CD4-positive, alpha-beta T cell treated with Interleukin-17A for 4 hours (primary cell): ENCODE results near the gene TMEM163.
"Not testable (repeated sequence)": the region's sequence is repeated elsewhere in the genome, so short reads cannot be mapped to it uniquely, and the experiment has no call there.

Experiments used
- DNase-seq: peaks from one replicate; pipeline ENCODE4 v3.0.0-alpha.2; 2020; ENCODE audit warnings: mixed read lengths

The TMEM163 gene

DNA sequence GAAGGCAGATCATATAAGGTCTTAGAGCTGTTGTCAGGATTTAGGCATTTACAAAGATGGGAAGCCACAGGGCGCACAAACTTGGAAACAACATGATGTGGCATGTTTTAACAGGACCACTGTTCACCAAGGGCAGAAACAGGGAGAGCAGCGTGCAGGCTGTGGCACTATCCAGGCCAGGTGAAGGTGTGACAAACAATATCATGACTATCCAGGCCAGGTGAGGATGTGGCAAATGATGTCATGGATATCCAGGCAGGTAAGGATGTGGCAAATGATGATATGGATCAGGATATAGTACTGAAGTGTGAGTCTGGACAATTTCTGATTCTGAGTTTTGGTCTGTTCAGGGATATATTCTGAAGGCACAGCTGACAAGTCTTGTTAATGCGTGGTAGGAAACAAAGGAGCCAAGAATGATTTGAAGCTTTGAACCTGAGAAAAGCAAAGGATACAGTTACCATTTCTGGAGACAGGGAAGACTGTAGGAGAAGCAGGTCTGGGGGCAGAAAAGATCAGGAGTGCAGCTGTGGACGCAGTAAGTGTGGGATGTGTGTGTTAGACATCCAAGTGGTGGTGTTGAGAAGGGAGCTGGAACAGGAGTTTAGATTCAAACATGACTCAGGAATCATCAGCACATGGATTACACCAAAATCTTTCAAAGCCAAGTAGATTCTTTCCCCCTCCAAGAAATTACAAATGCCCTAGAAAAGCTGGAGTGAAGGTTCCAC lies 205.9 kb downstream of the TMEM163 start:
- no peak for DNase-seq

DNA sequence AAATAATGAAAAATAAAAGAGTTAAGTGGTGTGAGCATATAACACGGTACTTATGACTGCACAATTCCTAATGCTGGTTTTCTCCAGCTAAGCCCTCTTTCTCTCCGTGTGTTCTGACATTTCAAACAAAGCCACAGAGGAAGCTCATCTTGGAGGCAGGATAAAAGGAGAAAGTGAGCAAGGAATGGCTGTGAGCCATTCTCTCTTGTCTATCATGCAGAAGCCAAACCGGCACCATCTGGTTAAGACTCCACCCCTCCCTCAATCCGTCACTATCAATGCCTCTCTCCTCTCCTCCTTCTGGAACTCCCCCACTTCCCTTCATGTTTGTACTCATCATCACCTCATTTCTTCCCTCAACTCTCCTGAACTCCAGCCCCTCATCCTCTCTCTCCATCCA lies 210.4 kb downstream of the TMEM163 start:
- DNase-seq: no peak

DNA sequence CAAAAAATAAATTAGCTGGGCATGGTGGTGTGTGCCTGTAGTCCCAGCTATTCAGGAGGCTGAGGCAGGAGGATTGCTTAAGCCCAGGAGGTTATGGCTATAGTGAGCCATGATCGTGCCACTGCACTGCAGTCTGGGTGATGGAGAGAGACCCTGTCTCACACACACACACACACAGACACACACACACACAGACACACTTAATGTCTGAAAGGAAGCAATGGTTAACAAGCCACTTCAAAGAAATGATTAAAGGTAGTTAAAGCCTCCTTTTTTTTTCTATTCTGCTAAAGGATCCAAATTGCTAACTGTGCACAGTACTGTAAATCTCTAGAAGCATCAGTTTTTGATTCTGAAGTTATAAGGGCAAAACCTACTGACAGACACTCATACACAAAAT lies 211.1 kb downstream of the TMEM163 start:
- no peak for DNase-seq

DNA sequence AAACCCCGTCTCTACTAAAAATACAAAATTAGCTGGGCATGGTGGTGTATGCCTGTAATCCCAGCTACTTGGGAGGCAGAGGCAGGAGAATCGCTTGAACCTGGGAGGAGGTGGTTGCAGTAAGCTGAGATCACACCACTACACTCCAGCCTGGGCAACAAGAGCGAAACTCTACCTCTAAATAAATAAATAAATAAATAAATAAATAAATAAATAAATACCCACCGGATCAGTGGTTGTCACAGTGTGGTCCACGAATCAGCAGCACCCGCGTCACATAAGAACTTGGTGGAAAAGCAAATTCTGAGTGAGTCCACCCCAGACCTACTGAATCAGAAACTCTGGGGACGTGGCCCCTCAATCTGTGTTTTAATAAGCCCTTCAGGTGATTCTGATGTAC lies 211.6 kb downstream of the TMEM163 start:
- DNase-seq: not testable (repeated sequence)

DNA sequence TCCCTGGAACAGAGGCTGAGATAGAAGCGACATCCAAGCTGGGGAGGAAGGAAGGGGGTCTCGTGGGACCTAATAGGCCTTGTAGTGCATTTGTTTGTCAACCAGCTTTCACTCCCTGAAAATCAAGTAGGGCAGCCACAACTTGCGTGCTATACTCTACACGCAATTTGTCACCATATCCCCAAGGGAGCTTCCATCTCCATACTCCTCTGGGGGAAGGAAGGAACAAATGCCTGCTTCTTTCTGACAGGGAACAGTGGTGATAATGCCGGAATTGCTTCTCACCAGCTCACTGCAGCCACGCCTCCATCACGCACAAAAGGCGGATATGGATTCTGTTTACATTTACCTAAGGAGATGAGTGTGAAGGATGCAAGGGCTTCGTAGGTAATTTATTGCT lies 213.4 kb downstream of the TMEM163 start:
- no peak for DNase-seq

DNA sequence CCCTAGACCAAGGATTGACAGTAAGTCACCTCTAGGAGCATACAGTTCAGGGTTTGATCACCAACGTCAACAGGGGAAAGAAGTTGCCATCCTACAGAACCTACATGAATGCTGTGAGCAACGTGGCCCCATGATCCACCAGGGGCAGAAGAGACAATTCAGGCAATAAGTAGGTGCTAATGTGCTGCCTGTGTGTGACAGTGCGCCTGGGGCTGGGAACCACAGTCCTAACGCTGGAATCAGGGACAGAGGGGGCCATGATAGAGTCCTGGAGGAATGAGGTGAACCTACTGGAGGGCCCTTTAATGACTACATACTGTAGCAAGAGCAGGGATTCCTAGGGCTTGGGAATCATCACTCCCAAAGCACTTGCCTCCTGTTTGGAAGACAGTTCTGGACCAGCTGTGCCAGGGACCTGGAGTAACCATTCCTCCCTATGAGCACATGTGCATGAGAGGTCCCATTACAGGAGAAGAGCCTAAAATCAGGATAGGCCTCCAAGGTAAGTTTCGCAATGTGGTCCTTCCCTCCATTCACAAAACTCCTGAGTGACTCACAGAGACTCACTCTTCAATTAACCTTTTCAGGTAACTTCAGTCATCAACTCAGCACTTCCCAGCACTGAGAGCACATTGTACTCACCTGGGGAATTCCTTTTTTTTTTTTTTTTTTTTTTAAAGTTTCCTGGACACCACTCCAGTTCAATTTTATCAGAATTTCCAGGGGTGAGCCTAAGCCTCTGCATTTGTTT lies 214.0 kb downstream of the TMEM163 start:
- DNase-seq: no peak

DNA sequence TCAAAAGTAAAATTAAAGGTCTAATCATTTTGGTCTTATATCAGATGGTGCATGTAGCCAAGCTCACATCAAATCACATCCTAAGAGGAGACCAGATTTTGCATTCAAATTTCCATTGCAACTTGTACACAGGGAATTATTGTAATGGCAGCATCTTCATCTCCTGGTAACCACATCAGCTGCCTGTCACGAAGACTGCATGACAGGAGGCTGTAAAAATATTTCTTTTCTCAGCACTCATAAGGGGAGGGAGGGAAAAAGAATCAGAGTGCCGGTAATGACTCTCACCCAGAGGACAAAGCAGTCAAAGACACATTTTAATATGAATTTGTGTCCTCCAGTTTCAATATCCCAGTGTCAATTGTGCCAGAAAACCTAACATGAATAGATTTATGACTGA lies 216.7 kb downstream of the TMEM163 start:
- DNase-seq: no peak

DNA sequence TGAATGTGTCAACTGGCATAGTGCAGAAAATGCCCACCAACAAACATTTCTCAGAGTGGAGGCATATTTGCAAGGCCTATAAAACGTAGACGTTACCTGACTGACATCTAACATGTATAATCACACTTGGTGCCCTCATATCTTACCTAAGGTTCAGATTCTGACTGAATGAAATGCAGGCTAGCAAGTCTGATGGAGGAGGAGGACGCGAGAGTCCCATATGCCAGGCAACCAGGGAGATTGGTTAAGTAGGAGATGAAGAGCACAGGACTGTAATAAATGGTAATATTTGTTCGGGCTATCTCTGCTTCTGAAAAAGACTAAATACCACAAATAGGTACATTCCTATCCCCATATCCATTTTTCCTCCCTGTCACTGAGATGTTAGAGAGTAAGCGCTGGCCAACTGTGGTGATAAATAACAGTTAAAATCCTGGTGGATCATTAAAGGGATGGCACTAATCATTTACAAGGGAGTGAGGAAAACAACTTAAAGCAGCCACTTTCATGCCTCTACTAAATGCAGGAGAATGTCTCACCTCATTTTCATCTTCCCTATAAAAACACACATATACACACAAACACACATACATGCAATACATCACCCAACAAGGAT lies 217.2 kb downstream of the TMEM163 start:
- DNase-seq: no peak

DNA sequence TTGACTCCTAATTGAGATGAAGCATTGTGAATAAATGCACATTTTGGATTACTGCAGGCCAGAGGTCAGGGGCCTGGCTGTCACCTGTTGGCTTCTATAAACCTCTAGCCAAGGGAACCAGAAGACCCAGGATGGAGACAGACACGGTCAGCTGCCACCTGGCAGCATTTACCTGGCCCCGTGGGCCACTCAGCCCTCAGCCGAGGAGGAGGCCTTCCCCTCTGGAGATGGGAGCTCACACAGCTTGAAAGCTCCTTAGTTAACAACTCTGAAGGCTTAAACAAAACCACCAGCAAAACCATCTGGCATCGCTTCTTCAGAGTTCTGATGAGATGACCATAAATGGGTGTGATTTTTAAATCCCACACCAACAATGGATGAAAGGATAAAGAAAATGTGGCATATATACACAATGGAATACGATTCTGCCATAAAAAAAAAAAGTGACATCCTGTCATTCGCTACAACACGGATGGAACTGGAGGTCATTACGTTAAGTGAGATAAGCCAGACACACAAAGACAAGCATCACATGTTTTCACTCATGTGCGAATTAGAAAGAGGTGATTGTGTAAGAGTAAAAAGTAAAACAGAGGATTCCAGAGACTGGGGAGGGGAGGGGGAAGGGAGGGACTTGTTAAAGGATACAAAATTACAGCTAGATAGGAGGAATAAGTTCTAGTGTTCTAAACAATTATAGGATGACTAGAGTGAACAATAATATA lies 218.4 kb downstream of the TMEM163 start:
- no peak for DNase-seq

DNA sequence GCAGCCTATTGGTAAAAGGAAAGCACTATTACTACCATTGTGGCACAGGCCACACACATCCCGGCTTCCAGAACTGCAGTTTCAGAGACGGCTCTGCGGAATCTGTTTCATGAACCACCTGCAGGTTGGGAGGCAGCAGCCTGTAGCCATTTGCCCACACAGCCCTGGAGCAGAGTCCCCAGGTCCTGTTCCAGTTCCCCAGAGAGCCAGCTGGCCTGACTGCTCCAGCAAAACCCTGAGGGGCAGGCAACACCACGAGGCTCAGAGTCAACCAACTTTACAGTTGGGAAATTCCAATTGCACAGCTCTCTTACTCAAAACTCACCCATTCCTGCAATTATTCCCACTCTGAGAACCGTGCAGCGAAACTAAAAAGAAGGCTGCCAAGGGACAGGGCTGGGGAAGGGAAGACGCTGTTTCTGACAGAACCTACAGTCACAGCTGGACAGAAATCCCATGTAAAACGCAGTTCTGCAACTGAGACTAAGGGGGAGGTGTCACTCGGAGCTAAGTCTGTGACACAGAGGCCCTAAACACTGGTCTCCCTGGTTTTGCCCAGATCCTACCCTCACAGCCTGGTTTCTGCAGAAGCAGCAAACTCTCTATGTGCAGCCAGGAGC lies 219.4 kb downstream of the TMEM163 start:
- no peak for DNase-seq

DNA sequence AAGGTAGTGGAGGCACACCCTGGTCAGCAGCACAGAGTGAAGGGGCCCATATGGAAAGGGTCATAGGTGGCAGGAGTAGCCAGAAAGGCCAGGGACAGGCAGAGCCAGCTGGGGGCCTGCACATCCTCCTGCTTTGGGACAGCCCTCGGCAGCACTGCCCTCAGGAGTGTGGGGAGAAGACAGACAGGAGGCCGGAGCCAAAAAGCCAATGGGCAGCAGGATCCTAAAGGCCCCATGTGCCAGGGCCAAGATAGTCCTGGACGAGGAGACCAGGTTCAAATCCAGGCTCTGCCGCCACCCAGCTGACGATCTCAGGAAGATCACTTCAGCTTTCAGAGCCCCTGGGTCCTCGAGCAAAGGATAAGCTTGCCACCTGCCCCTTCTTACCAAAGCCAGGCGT lies 220.1 kb downstream of the TMEM163 start:
- no peak for DNase-seq

DNA sequence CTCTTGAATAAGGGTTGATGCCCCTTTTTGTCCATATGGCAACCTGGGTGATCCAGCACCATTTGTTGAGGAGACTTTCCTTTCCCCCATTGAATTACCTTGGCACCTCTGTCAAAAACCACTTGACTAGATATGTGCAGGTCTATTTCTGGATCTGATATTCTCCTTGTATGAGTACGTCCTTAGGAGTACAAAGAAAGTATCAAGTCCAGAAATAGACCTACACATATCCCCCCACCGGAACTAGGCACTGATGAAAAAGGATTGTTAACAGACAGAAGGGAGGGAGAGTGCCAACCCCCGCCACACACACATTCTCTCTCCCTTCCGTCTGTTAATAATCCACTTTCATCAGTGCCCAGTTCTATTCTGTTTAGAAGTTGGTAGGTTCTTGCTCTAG lies 225.0 kb downstream of the TMEM163 start:
- DNase-seq: no peak

DNA sequence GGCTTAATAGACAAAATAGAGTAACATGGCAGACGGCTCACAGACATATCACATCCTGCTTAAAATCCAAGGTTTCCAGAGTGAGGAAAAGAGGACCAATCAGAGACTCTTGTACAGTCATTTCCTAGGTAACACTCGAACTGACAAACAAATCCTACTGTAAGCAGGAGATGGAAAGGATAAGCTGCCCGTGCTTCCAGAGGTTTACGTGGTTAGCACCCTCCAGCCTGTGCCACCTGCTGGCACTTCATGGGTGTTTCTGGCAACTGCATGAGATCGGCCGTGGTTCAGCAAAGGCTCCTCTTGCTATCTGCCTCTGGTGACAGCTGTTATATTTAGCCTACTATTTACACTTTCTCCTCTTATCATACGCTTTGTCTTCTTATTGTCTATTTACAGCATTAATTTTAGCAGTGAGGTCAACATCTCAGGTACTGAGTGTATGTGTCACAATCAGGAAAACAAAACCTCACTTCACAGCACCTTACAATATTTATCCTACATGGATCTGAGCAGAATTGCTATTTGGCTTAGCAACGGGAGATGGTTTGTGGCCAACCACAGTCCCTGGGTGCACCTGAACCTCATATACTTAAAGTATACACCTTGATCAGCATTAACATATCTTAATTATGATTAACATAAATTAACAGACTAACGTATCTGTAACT lies 226.9 kb downstream of the TMEM163 start:
- no peak for DNase-seq

DNA sequence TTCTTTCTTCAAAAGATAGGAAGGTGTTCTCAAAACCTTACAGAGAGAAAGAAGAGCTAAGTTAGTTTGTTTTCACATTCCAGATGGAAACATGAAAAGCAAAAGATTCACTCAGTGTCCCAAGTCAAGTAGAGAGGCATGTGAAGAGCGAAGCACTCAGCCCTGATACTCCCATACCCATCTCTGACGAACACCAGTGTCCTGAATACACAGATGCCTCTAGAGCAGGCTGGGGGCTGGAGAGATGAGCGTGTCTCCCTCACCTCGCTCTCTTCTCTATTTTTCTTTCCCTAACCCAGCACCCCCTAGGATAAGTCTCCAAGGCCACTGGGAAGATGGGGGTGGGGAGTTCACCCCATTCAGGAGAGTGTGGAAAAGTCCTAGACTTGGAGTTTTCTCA lies 227.8 kb downstream of the TMEM163 start:
- DNase-seq: no peak

DNA sequence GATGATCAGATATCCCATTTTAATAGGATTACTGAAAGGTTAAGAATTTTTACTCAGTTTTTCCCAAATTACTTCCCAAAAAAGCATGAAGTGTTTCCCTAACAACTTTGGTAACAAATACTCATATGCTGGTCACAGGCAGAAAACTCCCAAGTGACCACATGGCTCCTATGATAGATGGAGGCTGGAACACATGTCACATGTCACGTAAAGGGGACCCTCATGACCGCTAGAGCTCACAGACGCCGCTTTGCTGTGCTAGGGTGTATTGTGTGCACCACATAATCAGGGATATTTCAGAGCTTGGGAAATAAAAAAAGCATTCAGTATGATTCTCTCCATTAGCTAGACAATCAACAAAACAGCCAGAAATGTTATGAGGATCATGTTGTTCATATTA lies 228.2 kb downstream of the TMEM163 start:
- no peak for DNase-seq

DNA sequence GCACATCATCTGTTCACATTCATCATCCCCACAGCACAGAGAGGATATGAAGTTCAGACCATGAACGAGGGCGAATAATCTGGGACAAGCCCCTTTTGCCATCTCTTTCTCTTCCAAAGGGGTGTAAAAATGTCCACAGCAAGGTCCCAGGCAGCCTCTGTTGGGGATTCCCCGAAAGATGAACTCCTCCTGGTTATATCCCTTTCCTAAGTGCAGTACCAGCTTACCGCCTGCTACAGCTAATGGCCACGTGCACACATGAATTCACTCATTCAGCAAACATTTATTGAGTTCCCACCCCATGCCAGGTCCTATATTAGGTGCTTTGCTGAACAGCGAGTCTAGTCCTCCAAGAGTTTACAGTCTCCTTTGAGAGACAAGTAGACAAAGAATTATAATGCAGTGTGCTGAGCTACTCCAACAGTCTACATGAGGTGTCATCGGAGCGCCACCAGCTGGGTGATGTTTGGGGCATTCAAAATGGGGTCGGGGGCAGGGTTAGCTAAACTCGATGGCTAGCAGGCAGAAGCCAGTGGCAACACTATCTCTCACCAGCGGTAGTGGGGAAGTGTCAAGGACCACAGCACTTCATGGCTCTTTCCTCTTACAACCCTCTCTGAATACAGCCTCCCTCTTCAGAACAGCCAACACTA lies 228.9 kb downstream of the TMEM163 start:
- DNase-seq: no peak

DNA sequence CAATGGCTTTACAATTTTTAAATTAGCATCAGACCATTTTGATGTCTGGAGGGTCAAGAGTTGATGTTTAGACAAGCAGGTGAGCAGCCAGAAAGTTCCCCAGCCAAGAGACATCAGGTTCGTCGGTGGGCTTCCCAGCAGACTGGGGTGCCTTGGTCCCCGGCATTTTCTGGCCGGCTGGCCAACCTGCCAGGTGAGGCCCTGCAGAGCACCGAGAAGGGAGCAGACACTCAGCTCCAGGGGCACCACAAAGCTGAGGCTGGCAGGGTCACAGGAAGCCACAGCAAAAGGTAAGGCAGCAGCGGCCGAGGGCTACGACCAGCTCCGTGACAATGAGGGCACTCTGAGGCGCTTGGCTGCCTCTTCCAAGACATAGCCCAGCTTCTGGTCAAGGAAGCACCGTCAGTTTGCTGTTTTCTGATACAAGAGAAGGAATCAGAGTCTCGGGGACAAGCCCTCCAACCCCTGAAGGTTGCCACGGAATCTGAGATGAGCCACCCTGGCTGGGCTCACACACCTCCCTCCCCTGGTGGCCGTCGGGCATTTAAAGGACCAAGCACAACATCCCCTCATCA lies 235.9 kb downstream of the TMEM163 start:
- no peak for DNase-seq

DNA sequence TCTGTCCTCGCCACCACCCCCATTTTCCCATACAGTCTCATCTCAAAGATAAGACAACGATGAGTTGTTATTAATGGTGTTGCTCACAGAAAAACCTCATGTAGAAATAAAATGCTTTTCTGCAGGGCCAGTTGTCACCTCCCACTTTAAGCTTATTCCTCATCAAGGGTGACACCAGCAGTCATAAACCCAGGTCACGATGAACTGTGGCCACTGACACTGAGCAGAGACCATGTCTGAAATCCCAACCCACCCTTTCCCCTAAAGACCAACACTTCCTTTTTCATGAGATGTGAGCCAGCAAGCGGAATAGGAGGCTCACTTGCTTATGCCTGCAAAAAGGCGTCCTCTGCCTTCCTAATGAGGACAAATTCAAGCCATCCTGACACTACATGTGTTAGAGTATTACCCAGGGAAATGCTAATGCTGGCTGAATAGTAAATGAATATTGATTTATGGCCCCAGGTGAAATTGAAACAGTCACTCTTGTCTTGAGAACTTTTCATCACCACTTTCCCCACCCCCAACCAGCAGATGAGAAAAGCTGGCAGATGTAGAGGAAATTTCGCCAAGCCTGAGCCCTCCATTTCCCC lies 236.6 kb downstream of the TMEM163 start:
- no peak for DNase-seq

DNA sequence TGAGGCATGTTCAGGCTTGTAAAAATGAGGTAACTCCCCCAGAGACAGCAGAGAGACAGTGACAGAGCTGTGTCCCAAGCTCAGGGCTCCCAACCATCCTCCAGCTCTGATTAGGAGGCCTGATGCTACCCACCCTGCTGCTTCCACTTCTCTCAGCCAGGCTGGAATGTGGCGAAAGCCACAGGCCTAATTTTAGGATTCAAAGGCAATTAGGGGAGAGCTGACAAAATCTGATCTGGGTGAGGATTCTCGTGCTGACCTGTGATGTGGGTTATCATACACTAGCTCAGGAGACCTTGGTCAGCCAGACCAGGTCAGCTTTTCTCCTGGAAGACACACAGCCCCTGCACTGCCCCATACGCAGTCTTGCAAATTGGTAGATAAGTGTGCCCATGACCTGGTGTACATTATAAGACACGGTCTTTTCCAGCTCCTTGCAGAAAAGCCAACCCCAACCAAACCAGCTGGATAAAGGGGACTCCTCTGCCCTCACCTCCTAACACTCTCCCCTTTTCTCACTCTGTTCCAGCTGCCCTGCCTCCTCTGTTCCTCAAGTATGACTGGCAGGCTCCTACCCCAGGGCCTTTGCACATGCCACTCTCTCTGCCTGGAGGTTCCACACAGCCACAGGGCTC lies 239.0 kb downstream of the TMEM163 start:
- DNase-seq: no peak

DNA sequence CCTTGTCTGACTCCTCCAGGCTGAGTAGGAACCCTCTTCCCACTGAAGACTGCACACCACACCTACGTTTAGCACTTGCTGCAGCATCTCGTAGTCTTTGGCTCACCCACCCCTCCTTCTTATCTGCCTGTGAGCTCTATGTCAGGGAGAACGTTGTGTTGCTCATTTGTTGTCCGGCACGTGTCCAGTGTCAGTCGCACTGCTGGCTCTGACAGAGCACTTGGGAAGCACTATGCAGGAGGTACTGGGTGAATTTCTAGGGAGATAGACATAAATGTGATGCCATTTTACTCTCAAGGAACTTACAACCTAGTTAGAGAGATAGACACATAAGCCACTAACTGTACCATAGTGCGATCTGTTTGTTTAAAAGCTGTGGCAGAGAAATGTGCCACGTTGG lies 241.8 kb downstream of the TMEM163 start:
- DNase-seq: not testable (repeated sequence)
